Fibroblast of the conjunctiva (primary cell): ENCODE data around the gene PTPRM.

Experiments
- DNase-seq: peaks from one replicate; pipeline ENCODE4 v3.0.0-alpha.2; 2010; ENCODE audit warnings: low read depth

PTPRM gene

DNA sequence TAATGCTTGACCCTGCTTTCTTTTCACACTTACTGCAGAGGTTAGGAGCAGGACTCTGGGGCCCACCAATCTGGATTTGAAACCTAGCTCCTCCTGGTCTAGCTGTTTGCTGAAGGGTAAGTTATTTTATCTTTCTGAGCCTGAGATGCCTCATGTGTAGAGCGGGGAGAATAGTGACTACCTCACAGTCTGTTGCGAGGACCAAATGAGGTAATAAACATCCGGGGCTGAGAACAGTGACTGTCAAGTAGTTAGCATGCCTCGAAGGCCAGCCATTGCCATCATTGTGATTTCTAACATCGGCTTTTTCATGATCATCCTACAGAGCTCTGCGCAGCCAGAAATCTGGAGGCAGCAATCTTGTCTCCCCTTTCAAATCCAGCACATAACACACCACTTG is 32.9 kb downstream of the PTPRM start:
- no peak for DNase-seq

DNA sequence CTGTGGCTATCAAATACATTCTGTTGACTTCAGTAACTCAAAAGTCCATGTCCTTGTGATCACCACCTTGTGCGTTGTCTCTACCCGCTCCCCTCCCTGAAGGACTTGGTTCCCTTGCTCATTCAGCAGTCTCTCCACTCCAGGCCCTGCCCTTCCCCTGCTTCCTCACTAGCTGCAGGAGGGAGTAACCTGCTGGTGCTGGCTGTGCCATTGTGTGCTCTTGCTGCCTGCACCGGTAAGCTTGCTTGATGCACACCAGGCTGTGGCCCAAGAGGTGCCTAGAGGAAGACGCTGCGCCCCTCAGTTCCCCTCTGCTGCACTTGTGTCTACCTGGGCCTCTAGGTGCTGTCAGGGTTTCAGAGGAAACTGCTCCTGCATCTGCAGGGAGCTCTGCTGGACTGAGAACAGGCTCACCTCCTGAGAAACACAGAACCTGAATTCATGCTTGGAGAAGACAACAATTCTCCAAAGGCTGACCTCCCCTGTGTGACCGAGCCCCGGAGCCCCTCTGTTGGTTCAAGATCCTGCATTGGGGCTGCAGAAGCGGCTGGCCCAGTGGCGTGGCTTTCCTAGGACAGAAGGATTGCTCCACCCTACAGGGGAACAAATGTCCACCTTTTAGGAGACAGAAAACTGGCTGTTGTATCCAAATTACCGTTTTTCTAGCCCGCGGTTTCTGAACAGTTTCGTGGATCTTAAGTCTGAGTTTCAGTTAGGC is 33.6 kb downstream of the PTPRM start:
- DNase-seq, result no peak

DNA sequence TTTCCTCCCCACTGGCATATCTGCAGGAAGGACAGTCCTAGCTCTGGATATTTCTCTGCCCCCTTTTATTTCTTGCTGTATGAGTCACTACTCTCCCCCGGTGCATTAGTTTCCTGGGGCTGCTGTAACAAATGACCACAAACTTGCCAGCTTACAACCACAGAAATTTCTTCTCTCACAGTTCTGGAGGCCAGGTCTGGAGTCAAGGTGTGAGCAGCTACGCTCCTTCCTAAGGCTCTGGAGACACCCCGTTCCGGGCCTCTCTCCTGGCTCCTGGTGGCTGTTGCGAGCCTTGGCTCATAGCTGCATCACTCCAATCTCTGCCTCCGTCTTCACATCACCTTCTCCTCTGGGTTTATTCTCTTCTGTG is 34.1 kb downstream of the PTPRM start:
- DNase-seq, result no peak

DNA sequence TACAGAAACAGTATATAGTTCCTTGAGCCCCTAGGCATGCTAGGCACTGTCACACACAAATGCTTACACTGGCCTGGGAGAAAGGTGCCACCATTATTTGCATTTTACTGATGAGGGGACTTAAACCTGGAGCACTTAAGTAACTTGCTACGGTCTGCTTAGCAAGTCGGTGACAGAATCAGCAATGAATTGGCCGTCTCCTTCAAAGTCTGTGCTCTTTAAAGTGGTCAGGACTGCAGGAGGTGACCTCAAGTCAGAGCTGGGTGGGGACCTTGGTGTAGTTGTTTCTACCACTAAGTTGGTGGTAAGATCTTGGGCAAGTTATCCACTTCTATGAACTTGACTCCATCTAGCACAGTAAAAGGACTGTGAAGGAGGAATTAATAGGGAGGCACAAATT is 34.8 kb downstream of the PTPRM start:
- DNase-seq, result no peak

DNA sequence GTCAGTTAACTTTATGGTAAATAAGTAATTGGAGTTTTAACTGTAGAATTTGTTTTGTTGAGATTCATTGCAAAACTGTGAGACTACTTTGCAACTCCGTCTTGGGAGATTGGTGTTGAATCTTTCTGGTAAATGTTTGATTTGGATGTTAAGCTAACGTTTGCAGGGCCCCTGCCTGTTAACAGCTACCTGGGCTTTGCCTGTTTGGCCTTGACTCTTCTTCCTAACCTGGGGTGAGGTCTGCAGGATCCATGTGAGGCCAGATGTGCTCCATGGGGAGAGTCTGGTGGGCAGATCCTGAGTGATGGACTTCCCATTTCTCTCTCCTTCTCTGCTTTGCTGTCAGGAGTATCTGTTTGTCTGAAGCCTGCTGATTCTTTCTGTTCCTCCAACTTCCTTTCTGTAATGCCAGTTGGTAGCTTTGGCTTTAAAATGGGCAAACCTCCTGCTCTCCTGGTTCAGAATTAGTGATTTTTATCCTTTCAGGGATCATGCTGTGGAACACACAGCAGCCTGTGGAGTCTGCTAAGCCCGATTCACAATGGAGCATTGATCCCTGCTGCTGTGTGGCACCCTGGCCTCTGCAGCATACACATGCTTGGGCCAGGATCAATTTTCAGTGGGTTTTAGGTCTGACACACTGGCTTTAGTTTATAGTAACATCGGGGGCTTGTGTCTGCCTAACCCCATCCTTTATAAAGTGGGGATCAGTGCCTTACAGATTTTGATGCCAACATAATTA is 36.3 kb downstream of the PTPRM start:
- no peak for DNase-seq

DNA sequence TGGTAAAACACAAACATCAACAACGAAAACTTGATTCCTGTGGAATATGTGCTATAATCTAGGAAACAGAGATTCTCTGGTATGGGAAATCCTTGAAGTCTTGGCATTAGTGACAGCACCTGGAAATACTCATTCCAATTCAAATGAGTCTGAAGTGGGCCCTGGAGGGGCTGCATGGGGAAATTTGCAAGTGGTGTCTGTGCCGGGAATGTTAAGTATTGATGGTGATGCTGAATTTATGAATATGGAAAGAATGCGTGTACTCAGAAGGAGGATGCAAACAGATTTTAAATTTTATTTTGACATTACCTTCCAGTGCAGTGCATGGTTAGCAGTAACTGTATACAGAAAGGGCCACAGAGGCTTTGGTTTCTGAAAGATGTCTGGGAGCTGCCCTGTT is 37.2 kb downstream of the PTPRM start:
- DNase-seq, result no peak

DNA sequence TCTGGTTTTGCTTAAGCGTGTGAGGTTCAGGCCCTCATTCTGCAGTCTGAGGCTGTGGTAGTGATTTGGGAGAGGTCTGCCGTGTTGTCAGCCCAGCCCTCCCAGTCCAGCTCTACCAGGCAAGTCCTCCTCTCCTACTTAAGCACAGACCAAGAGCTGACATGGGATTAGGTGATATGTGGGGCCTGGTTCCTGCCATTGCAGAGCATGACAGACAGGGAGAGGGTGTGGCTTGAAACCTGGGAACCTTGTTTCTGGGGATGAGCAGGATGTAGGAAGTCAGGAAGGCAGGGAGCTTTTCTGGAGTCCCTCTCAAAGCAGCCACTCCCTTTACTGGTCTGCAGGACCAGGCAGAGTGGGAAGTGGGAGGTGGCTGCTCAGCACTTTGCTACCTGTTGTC is 38.6 kb downstream of the PTPRM start:
- no peak for DNase-seq

DNA sequence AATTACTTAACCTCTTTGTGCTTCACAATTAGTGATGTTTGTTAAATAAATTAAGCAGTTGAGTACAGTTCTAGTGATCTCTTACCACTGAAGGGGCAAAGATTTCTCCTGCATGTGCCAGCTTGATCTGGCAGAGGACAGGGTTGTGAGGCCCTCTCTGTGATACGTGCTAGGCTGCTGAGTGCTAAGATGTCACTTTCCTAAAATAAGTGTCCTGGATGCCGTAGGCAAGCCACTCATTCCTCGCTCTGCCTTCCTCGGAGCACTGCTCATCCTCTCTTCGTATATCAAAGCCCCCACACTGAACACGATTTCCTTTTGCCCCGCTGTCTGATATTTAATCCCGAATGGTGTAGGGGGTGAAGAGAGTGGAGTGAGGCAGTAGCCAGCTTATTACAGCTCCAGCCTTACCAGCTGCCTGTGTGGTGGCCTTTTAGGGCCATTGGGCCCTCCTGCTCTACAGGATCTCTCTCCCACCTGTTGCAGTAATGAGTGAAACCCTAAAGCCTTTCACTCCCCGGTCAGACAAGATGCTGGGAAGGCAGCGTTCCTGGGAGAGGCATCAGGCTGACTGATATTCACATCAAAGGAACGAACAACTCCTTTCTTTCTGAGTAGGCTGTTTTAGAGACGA is 40.5 kb downstream of the PTPRM start:
- DNase-seq, result no peak

DNA sequence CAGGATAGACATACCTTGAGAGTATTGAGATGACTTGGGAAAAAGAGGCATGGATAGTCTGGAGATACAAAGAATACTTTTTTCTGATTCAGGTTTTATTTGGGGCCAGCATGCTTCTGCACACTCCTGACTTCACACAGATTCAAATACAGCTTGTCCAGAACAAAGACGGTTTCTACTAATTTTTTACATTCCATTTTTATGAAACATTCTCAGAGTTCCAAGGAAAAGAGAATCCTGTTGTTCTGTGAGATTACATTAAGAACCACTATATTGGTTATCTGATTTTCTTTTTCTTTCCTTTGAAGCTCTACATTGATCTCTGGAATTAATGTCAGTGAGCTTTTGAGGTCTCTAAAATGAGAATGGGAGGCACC is 41.0 kb downstream of the PTPRM start:
- no peak for DNase-seq

DNA sequence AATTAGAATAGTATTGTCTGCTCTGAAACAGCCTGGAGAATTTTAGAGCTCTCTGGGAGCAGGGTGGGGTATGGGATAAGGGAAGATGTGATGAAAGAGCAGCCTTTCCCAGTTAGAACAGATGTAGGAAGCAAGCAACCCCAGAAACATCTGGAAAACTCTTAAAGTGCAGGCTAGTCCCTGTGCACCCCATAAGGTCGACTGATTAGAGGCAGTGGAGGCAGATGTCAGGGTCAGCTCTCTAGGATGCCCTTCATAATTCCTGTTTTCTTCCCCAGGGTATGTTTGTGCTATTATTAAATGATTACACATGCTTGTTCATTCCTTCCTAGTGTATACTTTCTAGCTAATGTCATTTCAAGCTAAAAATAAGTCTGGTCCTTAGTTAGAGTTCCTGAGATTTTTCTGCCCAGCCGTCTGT is 41.7 kb downstream of the PTPRM start:
- DNase-seq, result peak; percentile 22

DNA sequence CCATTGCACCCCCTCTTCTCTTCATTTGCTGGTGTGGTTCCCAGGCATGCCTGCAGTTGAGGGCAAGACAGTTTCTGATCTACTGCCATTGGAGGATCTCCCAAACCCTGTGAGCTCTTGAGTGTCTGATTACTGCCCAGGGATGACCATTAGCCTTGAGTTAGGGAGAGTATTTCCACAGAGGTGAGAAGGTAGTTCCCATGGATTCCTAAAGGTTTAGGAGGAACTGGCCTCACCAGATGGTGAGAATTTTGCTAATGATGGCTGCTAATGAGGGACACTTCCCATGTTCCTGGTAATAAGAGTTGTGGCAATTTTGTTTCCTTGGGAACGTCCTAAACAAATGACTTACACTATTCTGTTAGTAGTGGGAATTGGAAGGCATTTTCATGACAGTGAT is 42.5 kb downstream of the PTPRM start:
- DNase-seq, result no peak

DNA sequence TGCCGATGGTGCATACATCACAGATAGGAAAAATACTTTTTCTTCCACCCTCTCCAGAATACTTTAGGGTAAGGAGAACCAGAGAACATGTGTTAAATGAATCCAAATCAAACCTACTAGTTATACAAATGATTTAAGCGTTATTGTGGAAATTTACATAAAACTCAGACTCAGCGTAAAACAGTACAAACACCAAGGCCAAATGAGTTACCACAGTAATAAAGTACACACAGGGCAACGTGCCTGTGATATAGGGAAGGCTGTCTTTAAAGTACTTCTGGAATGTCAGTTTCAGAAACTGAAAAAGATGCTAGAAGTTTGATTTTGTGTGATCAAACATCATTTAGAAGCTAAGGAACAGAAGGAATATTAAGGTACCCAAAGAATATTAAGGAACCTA is 46.9 kb downstream of the PTPRM start:
- DNase-seq, result no peak

DNA sequence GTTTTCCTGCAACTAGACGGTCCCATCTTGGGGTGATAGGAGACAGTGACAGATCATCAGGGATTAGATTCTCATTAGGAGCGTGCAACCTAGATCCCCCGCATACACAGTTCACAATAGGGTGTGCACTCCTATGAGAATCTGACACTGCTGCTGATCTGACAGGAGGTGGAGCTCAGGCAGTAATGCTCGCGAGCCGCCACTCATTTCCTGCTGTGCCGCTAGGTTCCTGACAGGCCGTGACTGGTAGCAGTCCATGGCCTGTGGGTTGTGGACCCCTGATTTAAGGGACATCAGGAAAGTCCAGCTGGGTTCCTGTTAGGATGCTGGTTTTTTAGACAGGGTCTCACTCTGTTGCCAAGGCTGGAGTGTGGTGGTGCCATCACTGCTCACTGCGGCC is 48.7 kb downstream of the PTPRM start:
- no peak for DNase-seq

DNA sequence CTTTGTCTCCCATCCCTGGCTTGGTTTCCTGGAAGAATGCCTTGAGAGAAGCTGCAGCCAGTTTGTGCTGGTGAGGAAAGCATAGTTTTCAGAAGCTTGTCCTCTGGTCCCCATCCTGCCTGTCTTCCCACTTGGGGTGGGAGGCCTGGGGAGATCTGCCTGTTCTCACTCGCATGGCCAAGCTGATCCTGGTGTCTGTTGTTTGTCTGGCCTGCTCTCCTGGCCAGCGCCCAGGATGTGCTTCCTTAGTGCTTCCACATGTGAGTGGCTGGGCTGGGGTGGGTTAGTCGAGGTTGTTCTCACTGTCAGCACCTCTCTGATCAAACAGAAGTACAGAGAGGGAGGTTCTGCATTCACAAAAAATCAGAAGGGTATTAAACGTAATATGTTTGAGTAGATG is 49.5 kb downstream of the PTPRM start:
- DNase-seq, result no peak

DNA sequence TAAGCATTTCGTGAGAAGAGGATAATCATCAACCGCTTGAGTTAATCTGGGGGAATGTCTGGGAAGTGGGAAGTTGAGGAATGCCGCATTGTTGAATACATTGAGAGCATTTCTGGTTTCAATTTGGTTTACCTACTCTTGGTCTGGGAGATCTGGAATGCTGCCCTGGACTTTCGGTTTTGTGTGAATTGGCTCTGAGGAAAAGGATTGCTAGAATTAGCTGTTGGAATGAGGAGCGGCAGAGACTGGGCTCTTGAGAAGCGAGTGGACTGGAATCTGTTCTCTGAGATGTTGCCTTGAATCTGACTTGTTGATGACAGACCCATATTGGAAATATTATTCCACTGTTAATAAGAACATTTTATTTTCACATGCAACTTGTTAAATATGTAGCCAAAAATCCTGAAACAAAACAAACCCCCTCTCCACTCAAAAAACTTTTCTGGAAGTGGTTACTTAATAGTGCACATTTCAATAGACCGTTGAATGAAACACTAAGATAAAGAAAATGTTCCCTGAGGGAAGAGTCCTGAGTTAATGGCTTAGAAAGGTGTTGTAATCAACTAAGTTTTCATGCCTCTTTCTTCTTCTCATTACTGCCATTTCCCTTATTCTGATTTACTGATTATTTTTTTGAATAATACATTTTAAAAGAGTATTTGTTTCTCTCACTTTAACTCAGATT is 50.8 kb downstream of the PTPRM start:
- peak; percentile 36 for DNase-seq

DNA sequence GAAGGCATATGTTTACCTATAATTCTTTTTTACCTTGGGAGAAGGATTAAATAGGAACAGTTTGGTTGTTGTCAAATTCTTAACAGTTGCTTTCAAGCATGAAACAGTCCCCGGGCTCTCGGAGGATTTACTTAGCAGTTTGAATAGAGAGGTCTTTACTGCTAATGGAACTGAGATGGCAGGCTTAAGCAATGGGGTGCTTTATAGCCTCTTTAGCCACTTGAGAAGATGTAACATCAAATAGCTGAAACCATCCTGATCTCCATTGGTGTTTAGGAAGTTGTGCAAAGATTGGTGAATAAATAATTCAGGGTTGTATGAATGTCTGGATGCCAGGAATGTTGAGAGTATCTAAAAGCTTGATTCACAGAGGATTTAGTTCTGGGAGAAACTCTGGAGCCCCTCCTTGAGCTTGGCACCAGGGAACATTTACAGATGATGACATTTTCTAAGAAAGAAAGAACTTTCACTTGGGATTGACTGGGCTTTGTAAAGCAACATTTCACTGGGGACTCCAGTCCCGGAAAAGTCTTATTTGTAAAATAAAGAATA is 51.9 kb downstream of the PTPRM start:
- DNase-seq, result no peak

DNA sequence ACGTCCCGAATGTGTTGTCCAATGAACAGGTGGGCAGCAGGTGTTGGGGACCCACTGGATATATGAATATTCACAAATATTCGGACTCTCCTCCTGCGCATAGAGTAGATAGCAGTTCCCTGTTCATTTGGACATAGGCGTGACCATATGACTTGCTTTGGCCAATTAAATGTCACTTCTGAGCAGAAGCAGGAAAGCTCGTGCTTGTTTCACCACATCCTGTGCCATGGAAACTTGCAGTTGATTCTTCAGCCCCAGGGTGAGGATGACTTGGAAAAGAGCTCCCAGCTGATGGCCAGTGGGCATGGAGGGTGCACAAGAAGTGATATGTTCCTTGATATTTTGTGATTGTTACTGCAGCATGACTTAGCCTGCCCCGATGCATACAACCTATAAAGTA is 52.6 kb downstream of the PTPRM start:
- no peak for DNase-seq

DNA sequence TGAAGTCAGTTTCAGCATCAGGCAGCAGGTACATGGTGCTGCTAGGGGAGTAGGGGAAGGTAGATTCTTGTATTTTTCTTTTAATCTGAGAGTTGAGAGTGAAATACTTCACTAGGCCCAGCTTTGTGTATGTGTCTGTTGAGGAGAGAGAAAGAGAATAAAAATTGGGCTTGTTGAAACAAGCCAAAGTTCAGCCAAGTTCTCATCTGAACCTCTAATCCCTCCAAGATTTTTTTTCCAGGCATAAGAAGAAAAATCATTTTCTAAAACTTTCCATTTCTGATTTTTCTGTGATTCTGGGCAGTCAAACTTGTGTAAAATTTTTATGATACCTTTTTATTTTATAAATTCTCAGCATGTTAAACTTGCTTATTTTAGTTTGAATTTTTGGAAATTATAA is 55.6 kb downstream of the PTPRM start:
- no peak for DNase-seq

DNA sequence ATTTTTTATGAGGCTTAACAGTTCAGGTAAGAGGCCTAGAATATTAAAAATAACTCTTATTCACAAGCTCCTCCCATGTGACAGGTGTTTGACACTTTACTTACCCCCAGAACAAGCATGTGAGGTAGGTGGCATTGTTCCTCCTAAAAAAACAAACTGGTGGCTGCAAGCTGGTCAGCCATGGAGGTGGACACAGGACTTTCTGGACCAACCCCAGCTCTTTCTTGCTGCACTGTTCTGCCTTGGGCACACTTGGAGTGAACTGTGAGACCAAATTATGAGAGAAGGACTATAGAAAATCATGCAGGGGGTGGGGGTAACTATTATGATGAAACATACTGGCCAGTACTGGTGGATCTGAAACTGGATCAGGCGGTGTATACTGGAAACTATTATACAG is 56.6 kb downstream of the PTPRM start:
- no peak for DNase-seq

DNA sequence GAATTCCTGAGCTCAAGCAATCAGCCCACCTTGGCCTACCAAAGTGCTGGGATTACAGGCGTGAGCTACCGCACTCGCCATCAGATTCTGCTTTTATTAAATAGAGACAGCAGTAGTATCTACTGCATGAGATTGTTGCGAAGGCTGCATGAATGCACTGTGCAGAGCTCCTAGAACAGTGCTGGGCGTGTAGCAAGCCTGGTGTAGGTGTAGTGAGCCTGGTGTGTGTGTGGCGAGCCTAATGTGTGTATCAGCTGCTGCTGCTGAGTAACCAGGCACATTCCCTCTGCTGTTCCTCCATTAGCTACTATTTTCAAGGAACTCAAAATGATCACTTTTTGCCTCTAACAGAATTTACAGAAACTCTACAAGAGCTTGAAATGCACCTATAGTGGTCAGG is 57.6 kb downstream of the PTPRM start:
- no peak for DNase-seq

DNA sequence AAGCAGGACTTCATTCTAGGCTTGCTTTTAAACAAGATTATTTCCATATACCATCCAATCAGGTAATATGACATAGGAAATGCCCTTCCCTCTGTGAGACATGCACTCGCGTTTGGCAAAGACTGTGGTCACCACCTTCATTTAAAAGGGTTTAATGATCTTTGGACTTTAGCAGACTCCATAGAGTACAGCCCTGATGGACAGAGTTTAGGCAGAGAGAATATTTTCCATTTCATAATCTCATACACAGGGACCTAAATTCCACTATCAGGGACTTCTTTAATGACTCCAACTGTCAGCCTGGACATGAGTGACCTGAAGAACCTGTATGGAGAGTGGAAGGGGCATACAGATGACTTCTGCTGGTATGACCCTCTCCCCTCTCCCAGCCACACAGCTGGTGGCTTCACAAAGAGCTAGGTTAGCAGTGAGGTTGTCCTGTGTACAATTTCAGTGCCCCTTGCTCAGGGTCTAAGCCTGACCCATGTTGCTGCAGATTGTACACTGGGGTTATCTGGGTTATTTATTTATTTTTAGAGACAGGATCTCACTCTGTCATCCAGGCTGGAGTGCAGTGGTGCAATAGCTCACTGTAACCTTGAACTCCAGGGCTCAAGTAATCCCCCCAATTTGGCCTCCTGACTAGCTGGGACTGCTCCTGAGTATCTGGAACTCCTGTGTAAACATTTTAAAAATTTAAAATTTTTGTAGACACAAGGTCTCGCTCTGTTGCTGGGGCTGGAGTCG is 59.2 kb downstream of the PTPRM start:
- DNase-seq, result no peak

DNA sequence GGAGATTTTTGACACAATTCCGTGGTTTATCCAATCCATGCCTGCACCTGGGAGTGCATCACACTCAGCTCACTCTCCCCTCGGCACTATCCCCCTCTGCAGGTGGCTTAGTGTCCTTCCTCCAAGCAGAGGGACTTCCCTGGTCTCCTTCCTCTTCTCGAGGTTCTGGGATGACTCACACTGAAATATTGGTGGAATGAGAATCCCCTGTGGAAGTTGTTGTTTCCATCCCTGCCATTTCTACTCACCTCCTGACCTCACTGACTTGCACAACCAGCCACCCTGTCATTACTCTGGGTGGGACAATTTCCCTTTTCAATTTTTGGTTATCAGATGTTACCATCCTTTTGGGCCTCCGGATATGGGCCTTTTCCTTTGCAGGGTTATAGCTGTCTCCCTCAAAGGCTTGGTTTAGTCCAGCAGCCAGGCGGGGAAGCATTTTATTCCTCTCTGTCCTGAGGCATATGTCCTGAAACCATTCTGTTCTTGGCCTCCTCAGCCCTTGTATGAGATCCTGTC is 59.9 kb downstream of the PTPRM start:
- DNase-seq, result peak; percentile 20
